GM21381 (cell line): ENCODE data around the gene UBN1.

Source experiments
- ATAC-seq: cut with Tn5 transposase; IDR thresholded peaks from one replicate; pipeline ENCODE4 v1.9.1; 2021; ENCODE audit warnings: mild to moderate bottlenecking, moderate library complexity; ENCODE audit not compliant: unreplicated experiment

The UBN1 gene, protein sequence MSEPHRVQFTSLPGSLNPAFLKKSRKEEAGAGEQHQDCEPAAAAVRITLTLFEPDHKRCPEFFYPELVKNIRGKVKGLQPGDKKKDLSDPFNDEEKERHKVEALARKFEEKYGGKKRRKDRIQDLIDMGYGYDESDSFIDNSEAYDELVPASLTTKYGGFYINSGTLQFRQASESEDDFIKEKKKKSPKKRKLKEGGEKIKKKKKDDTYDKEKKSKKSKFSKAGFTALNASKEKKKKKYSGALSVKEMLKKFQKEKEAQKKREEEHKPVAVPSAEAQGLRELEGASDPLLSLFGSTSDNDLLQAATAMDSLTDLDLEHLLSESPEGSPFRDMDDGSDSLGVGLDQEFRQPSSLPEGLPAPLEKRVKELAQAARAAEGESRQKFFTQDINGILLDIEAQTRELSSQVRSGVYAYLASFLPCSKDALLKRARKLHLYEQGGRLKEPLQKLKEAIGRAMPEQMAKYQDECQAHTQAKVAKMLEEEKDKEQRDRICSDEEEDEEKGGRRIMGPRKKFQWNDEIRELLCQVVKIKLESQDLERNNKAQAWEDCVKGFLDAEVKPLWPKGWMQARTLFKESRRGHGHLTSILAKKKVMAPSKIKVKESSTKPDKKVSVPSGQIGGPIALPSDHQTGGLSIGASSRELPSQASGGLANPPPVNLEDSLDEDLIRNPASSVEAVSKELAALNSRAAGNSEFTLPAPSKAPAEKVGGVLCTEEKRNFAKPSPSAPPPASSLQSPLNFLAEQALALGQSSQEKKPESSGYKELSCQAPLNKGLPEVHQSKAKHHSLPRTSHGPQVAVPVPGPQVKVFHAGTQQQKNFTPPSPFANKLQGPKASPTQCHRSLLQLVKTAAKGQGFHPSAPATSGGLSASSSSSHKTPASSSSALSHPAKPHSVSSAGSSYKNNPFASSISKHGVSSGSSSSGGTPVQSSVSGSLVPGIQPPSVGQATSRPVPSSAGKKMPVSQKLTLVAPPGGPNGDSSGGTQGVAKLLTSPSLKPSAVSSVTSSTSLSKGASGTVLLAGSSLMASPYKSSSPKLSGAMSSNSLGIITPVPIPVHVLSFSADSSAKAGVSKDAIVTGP (N-terminal part only)

DNA sequence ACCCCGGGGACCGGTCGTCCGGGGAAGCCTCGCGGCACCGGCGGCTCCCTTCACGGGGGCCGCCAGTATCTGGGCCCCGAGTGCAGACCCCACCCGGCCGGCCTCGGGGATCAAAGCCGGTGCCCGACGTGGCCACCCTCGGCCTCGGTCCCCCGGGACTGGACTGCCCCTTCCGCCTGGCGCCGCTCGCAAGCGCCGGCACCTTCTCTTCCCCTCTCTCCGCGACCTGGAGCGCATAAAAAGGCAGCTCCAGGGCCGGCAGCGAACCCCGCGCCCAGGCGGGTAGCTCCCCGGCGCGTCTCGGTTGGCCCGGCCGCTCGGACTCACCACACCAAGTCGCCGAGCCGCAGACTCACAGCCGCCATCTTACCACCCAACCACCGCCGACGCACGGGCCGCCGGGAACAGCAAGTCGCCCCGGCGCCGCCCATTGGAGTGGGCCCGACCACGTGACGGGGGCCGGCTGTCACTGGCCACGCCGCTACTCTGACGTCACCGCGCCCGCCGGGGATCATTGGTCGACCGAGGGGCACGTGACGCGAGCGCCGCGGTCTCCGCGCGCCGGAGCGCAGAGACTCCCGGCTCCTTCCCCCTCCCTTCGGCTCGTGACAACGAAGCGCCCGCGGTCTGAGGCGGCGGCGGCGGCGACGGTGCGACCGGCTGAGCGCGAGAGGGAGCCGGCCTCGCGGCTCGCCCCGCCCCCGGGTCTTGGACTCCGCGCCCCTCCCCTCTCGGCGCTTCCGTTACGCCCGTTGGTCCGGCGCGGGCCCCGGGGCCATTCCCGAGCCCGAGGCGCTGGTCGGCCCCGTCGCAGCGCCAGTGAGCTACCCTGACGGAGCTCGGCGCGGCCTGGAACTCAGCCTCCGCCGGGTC lies at the start of gene UBN1, which contains the start of gene GLYR1:
TSS of gene UBN1 (plus strand) at position 581 of the 873 bp plus-strand sequence. CDS start 5,437 bp downstream, outside the sequence.
TSS of gene GLYR1 (minus strand) at position 388 of the 873 bp plus-strand sequence. CDS start at position 365, 23 bp downstream.
- ATAC-seq: peak; percentile 83

DNA sequence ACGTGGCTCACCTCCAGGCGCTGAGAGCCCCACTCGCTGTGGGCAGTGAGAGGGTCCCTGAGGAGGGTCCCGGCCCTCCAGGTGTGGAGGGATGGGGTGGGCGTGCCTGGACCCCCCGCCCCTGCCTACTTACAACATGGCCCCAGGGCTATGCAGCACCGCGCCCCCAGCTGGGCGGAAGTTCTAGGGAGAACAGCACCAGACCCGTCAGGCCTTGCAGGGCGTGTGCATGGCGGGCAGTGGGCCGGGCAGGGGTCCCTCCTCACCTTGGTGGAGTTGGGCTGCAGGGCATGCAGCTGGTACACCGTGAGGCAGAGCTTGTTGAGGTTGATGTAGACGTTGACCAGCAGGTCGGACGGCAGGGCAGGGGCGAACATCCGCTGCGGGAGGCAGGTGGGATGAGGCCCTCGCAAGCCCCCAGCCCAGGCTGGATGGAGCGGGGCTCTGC lies 49.5 kb upstream of the UBN1 start:
- ATAC-seq: no peak

DNA sequence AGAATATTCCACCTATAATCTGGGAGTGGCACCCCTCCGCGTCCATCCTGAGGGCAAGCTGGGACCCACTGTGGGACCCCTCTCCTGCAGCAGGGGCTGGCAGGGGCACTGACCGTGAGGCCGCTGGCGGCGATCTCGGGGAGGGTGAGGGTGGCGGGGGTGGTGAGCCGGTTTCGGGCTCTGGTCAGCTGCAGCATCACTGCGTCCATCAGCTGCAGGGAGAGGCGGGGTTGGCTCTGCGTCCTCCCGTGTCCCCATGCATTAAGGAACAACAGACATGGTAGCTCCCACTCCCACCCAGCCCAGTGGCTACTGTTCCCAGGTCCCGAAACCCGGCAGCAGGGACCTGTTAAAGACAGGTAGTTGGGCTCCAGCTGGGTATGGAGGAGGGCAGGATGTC lies 48.8 kb upstream of the UBN1 start:
- no peak for ATAC-seq

DNA sequence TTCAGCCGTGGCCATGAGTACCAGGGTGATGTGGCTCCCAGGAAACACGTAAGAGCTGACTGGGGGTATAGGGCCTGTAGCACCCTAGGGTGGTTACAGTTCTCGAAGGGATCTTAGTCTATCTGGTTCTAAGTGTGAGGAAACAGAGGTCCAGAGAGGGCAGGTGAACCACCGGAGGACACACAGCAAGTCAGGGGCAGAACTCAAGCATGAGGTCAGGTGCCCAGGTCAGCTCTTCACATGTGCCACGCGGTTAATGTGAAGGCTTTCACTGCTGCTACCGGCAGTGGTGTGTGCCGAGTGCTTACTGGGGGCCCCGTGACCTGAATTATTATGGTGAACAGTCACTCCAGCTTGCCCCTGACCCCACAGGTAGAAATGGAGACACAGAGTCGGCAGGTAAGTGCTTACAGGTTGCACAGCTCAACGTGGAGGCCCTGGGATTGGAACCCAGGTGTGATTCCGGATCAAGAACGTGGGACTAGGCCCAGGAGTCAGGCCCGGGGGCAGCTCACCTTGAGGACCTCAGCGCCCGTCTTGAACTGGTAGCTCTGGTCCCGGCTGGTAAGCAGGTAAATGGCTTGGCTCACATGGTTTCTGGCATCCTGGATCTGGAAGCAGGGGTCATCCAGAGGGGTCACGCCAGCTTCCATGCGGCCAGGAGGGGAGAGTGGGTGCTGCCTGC lies 48.0 kb upstream of the UBN1 start:
- no peak for ATAC-seq

DNA sequence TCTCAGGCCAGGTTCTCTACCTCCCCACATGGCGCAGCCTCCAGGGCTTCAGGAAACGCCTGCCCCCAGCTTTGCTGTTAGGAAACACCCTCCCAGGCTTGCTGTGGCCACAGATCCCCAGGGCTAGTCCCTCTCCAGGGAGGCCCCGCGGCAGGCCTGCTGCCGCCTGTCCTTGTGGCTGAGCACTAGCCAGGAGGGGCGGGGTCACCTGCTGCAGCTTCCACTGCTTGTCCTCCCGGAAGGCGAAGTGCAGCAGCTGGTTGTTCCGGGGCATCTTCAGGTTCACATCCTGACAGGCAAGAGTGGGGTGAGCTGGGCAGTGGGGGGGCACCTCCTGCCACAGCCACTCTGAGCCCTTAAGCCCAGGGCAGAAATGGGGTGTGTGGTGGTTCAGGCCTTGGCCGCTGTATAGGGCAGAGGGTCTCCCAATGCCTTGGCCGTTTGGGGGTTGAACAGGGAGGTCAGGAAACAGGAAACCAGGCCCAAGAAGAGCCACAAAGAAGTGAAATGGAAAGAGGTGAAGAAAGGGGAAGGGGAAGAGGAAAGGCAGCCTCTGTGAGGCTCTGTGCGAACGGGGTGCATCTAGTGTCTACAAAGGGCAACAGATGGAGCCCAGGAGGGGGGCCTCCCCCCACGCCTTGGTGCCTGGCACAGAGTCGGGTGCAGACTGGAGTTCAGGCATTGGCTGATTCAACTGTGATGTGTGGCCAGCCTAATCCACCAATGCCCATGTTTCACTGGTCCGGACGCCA lies 46.8 kb upstream of the UBN1 start:
- ATAC-seq: no peak

DNA sequence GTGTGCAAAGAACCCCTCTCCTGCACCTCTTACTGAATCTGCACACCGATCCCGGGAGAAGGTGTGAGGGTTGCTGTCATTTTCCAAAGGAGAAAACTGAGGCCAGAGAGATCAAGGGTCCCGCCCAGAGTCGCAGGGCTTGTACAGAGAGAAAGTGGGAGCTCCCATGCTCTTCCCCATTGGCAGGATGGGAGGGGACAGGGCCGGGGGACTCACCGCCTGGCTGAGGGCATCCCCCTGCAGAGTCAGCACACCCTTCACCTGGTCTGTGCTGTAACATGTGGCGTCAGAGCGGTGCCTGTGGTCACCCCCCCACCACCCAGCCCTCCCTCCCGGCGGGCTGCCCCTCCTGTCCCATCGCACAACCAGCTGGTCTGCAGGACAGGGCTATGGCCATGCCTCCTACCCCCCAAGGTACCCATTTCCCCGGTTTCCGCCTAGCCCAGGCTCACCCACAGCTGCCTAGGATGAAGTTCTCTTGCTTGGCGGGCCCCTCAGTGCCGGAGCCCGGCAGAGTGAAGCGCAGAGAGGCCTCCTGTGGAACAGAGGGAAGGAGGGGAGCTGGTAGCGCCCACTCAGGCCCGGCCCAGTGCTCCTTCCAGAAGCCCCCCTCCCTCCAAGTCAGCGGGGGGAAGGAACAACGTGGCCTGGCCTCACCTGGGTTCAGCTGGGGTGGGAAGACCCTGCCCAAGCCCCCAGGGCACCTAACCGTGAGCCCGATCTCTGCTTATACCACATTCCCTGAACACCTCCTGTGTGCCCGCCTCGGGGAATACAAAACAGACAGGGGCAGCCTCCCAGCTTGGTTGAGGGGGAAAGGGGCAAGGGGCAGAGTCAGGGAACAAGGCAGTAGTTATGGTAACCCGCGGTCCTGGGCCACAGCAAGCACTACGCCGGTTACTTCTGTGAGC lies 46.0 kb upstream of the UBN1 start:
- no peak for ATAC-seq

DNA sequence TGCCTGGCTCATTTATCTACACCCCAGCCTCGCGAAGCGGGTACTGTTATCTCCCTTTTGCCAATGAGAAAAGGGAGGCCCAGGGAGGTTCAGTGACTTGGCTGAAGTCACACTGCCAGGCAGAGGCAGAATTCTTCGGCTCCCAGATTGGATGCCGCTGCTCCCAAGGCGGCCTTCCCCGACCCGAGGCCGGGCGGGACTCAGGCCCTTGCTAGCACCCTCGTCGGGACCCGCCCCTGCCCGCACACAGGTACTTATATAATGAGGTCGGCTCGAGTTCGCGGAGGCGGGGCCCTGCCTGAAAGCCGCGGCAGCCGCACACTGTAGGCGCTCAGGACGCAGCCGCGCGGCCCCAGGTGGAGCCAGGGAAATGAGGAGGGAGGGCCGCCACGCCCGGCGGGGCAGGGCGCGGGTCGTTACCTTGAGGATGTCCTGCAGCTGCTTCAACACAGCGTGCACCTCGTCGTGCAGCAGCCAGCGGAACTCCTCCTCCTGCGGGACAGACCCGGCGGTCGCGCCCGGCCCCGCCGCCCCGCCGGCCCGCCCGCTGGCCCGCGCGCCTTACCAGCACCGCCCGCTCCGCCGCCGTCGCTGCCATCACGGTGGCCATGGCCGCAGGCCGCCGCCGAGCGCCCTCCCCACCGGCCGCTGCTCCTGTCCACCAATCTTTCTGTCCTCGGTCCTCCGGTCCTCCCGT lies 45.2 kb upstream of the UBN1 start, which contains the start of gene ROGDI:
TSS of gene ROGDI (minus strand) at position 672 of the 697 bp plus-strand sequence. CDS start at position 610, 62 bp downstream.
- peak; percentile 45 for ATAC-seq

DNA sequence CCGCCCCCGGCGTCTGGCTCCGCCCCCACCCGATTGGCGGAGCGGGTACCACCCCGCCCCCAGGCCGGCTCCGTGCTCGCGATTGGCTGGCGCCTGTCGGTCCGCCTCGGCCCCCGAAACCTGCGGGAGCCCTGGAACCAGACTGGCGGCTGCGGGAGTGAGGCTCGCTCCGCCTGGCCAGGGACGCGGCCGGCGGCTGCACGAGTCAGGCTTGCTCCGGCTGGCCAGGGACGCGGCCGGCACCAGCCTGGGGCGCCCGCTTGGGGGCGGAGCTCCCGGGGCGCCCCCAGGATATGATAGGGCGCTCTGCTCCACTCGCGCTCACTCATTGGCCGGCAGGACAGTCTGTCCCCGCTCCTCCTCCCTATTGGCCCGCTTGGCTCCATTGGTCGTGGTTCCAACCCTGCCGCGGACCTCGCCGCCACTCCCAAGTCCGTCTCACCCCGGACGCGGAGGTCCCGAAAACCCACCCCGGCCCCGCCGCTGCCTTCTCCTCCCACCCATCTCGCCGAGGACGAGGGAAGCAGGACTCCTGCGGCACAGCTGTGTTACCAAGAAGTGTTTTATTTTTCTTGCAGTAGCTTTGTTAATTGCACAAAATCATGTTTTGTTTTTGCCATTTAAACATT lies 44.5 kb upstream of the UBN1 start:
- peak; percentile 85 for ATAC-seq

DNA sequence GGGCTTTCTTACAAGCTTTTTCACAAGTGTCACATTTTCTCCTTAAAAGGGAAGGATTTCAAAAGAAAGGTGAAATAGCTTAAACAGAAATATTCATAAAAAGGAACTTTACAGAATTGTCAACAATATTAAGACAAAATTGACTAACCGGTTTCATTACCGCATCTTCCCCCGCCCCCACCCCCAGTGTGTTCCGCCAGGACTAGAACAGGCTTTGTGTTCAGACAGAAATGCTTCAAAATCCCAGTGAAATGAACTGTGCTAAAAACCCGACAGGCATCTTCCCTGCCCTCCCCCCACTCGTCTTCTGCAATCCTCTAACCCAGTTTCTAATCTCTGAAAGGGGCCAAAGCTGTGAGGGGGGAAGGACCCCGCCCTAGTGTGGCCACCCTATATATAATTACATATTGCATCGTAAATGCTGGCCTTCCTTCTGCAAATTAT lies 43.9 kb upstream of the UBN1 start:
- ATAC-seq: no peak

DNA sequence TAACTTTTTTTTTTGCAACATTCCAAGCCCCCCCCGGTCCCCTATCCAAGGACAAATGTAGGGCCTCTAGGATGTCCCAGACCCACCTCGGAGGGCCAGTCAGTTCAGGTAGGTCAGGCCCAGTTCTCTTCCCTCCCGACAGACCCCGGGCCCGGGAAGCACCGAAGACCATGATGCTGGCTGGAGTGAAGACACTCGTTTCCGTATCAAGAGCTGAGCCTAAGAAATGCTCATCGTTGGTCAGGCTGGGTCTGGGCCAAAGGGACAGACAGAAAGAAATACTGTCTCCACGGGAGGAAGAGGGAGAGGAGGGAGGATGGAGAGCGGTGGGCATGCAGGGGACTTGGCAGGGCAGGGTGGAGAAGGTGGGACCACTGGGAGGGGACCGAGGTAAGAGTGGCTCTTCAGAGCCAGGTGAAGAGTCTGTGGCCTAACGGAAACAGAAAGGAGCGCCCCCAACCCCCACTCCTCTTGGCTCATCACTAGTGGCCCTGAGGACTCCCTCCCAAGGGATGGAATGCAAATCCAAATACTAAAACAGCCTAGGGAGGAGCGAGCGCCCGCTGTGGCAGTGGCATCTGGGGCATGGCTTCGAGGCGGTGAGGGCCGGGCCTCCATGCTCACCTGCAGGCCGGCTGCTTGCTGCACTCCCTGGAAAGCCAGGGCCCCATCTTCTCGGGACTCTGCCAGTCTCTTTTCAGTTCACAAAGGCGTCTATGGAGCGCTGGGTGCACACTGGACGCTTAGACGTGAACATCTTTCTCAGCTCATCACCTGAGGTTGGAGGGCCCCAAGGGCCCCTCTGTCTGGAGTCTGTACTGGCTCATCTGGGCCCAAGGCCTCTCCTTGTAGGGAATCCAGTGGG lies 43.2 kb upstream of the UBN1 start:
- no peak for ATAC-seq

DNA sequence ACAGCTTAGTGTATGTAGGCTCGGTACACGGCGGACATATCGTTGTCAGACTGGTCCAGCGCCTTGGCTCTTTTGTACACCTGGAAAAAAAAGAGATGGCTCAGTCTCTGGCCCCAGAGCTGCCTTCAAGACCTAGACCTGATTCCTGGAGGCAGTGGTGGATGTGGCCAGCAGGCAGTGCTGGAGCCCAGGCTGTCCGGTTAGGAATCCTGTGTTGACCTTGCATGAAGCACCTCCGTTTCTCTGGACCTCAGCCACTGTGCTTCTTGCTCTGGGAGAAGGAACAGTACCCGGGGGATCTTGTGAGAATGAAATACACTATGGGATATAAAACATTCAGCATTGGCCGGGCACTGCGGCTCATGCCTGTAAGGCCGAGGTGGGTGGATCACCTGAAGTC lies 42.0 kb upstream of the UBN1 start:
- no peak for ATAC-seq

DNA sequence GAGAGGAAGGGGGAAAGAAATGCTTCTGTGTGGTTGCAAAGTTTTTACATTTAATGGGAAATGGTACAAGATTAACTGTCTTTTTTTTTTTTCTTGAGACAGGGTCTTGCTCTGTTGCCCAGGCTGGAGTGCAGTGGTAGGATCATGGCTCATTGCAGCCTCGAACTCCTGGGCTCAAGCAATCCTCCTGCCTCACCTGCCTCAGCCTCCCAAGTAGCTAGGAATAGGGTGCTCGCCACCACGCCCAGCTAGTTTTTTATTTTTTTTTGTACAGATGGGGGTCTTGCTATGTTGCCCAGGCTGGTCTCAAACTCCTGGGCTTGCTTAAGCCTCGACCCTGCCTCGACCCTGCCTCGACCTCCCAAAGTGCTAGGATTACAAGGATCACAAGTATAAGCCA lies 41.0 kb upstream of the UBN1 start:
- no peak for ATAC-seq

DNA sequence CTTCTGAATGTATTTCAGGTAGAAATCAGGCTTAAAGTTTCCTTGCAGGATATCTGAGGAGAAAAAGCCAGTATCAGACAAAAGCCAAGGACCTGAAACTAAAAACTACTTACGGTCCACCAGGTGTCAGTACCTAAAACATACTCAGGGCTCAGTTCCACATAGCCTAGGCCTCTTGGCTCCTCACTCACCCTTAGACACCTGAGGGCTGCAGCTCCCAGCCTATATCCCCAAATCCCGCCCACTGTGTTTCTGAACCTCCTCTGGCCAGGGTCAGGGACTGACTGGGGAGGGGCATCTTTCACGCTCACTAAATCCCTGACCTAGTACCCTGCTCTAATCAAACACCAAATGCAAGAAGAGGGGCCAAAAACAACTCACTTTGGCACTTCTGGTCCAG lies 36.0 kb upstream of the UBN1 start:
- ATAC-seq: no peak

DNA sequence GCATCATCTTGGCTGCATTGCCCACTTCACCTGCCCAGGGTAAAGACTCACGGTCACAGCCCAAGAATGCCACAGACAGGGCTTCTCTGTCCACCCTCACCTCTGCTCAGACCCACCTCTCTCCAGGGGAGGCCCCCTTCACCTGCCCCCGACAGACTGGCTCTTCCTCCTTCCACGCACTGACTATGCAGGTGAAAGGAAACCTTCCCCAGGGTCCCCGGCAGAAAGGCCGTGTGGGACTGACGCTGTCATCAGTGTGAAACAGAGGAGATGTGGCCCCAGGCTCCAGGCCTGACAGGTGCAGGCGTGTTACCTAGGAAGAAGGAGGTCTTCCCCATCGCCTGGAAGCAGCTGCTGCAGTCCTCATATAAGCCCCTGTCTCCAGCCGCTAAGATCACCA lies 35.5 kb upstream of the UBN1 start:
- no peak for ATAC-seq

DNA sequence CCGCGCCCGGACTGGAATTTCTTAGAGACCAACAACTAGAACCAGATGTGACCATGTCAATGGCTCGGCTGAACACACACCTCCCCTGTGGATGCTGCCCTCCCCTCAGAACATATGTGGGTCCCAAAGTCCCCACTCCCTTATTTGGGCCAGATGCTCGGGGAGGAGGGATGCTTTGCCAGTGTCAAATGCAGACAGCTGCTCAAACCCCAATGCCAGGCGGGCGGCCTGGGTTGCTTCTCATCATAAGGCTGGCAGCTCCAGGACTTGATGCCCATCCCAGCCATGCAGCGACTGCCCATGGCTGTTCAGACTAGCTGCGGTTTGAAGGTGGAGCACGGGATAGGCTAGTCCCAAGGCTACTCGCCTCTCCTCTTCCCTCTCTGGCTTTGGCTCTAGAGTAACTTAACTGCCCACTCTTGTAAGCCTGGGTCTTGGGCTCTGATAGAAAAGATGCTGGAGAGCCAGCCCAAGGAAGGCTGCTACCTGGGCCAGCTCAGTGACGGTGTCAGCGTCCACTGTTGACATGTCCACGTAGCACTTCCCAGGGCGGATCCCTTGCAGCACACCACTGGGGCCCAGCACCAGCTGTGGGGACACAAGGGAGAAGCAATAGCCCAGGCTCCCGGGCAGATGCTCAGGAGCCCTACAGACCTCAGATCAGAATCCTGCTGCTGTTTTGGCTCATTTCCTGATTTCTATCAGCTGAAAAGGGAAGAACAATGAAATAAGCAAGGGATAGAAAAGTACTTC lies 33.9 kb upstream of the UBN1 start:
- ATAC-seq: no peak
